Measurements from ENCODE around the gene WAS.
"Not testable (repeated sequence)": the region's sequence is repeated elsewhere in the genome, so short reads cannot be mapped to it uniquely, and the experiment has no call there.

GRCh38 chrX:48652055-48652579, 31.5 kb upstream of the WAS start:
- not testable (repeated sequence) for TF ChIP-seq POLR2A (IDR thresholded peaks at IDR 0.05; ENCODE audit: extremely low read depth, insufficient read length)
- TF ChIP-seq, protein P1, sequence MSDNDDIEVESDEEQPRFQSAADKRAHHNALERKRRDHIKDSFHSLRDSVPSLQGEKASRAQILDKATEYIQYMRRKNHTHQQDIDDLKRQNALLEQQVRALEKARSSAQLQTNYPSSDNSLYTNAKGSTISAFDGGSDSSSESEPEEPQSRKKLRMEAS (IDR thresholded peaks at IDR 0.05; ENCODE audit: low read depth, low read length): not testable (repeated sequence)

Data from NB4 (cell line).